SH-SY5Y (cell line): ENCODE data around the gene SGK2.

Experiments
- GATA2 ChIP-seq: IDR thresholded peaks from 2 replicates; pipeline ENCODE4 v1.6.1; 2011; ENCODE audit warnings: mild to moderate bottlenecking, low read depth, low read length
- GATA3 ChIP-seq: IDR thresholded peaks from 2 replicates; pipeline ENCODE4 v1.6.1; 2011; ENCODE audit warnings: low read depth, mild to moderate bottlenecking, low read length, moderate library complexity

GRCh38 chr20:43570496-43570895 lies 11.7 kb downstream of the SGK2 start:
- no peak for TF ChIP-seq GATA3
- TF ChIP-seq GATA2 = no peak
